DND-41 (cell line): Measurements from ENCODE around the gene JAK1.

Experiments
- CTCF ChIP-seq: IDR thresholded peaks from 2 replicates; pipeline ENCODE4 v1.5.1; 2012; ENCODE audit warnings: borderline replicate concordance, low read length, moderate library complexity, mild to moderate bottlenecking; ENCODE audit not compliant: poor library complexity, severe bottlenecking; ENCODE audit errors: extremely low read depth
- EZH2 ChIP-seq: IDR thresholded peaks from 3 replicates; pipeline ENCODE4 v1.6.1; 2012; ENCODE audit warnings: borderline replicate concordance, low read depth, mild to moderate bottlenecking, moderate library complexity, low read length, inconsistent platforms; ENCODE audit not compliant: severe bottlenecking

GRCh38 chr1:64956010-64956640, 10.2 kb downstream of the JAK1 start:
- no peak for TF ChIP-seq EZH2
- no peak for TF ChIP-seq CTCF
